ENCODE measurements around the gene NUBP2.

NUBP2 gene

GRCh38 chr16:1772362-1772907 lies 10.3 kb upstream of the NUBP2 start, which contains the start of gene EME2:
EME2 (plus strand) TSS chr16:1772810; CDS start chr16:1773228, 418 bp downstream.
- no peak for DNase-seq (ENCODE audit: low spot score)

GRCh38 chr16:1772908-1773702 lies 9.7 kb upstream of the NUBP2 start, which contains the start of gene MRPS34:
MRPS34 (minus strand) TSS chr16:1773134; CDS start chr16:1773119, 15 bp downstream.
- peak; percentile 83 for DNase-seq (ENCODE audit: low spot score)

DNA sequence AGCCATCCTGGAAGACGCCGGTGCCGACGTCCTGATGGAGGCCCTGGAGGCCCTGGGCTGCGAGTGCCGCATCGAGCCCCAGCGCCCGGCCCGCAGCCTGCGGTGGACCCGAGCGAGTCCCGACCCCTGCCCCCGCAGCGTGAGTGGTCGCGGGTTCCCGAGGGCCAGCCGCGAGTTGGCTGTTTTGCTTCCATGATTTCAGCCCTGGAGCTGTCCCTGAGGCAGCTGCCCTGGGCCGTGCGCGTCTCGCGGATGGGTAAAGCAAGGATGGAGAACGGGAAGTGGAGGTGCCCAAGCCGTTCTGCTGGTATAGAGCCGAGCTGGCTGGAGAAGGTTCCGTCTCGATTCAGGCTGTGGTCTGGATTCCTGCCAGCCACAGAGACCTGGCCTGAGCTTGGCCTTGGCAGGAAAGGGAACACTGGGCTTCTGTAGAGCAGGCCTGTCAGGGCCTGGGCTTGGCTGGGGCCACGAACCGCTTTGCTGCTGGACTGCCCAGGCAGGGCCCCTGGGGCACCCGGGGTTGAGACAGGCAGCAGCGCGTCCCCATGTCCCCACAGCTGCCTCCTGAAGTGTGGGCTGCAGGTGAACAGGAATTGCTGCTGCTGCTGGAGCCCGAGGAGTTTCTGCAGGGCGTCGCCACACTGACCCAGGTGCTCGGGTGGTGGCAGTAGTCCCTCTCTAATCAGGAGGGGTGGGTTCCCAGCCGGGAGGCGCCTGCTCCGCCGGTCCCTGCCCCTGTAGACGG lies 8.9 kb upstream of the NUBP2 start:
- no peak for DNase-seq (ENCODE audit: low spot score)

DNA sequence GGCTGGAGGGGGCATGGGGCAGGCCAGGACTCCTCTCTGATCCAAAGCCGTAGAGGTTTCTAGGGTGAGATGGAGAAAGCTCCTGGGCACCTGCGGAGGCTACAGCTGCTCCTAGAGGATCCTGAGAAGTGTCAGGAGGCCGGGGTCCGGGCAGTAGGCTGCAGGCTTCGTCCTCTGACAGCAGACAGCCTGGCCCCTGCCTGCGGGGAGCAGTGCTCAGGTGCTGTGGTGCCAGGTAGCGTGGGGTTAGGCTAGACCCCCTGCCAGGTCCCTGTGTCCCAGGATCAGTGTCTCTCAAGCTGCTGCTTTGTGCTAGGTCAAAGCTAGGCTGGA lies 8.3 kb upstream of the NUBP2 start:
- DNase-seq (ENCODE audit: low spot score), result no peak

DNA sequence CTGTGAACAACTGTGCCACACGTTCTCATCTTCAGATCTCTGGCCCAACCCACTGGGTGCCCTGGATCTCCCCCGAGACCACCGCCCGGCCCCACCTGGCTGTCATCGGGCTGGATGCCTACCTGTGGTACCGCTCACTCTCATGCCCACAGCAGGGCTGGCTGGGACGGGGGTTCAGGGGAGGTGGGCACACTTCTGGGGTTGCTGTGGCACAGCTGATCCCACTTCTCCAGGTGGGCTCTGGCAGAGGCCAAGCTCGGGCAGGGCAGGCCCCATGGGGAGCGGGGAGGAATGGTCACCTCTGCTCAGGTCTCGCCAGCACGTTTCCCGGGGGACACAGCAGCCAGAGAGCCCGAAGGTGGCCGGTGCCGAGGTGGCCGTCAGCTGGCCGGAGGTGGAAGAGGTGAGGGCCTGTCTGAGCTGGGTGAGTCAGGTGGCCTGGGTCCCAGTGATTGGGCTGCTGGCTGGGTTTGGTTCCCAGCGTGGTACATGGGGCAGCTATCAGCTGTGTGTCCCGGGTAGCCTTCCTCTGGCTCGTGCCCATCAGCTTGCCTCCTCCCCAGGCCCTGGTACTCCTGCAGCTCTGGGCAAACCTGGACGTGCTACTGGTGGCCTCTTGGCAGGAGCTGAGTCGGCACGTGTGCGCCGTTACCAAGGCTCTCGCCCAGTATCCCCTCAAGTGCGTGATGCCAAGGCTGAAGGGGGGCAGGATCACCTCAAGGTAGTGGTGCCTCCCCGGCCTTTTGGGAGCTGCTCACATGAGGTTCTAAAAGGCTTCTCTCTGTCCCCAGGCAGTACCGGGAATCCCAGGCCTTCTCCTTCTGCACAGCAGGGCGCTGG lies 7.5 kb upstream of the NUBP2 start:
- DNase-seq (ENCODE audit: low spot score), result no peak

- DNase-seq (ENCODE audit: low spot score), result no peak
Observed at GRCh38 chr16:1775846-1776671, 6.7 kb upstream of the NUBP2 start.

DNA sequence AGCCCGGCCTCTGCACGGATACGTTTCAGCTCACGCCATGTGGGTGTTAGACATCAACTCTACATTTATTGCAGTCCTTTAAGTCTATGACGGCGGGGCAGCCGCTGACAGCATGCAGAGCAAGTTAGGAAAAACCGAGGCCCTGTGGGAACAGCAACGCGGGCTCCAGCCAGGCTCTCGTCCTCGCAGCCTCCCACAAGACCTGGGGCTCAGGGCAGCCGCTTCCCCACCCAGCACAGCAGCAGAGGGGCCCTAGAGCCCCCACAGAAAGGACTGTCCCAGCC lies 6.1 kb upstream of the NUBP2 start:
- no peak for DNase-seq (ENCODE audit: low spot score)

DNA sequence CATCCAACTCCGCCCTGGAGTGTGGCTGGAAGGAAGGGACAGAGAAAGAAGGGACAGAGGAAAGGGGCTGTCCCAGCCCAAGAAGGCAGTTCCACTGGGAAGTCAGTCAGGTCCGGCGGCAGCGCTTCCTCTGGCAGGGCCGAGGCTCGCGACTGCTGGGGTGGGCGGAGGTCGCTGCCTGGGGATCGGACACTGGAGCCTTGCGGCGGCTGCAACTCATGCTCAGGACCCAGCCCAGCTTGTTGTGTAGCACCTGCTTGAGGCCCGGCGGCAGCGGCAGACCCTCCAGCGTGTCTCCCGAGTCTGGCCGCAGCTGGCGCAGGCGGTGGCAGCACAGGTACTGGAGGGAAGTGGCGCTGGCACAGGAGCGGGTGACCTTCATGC lies 5.8 kb upstream of the NUBP2 start:
- DNase-seq (ENCODE audit: low spot score), result no peak

DNA sequence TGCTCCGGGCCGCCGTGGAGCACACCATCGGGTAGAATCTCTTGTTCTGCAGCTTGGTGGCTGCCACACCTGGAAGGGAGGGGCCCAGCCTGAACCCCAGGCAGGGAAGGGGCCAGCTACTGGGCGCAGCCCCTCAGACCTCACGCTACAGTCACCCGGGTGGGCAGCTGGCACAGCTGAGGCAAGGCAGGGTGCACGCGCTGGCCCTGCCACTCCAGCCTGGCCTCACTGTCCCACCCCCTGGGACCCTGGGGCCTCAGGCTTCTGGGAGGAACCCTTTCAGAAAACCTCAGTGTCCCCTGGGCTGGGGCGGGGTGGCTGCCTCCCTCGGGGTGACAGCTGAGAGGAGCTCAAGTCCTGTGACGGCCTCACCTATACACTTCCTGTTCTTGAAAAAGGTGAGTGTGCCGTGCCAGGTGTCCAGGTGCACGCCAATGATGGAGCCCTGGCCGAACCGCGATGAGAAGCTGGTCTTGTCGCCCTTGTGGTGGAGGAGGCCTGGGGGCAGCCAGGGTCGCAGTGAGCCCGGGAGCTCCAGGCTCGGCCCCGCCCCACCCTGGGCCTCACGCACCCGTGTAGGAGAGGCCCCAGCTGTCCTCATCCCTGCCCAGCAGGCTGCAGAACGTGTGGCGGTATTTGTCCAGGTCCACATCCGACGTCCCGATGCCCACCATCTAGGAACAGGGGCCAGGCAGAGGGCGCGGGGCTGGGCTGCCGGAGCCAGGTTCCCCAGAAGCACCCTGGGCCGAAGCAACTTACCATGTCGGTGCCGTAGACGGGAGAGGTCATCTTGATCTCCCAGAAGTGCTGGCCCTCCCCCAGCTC lies 5.2 kb upstream of the NUBP2 start:
- no peak for DNase-seq (ENCODE audit: low spot score)

GRCh38 chr16:1778200-1779179 lies 4.3 kb upstream of the NUBP2 start:
- no peak for DNase-seq (ENCODE audit: low spot score)

- DNase-seq (ENCODE audit: low spot score), result no peak
Observed at GRCh38 chr16:1779234-1779701, 3.5 kb upstream of the NUBP2 start.

GRCh38 chr16:1779741-1780676 lies 2.8 kb upstream of the NUBP2 start:
- no peak for DNase-seq (ENCODE audit: low spot score)

DNA sequence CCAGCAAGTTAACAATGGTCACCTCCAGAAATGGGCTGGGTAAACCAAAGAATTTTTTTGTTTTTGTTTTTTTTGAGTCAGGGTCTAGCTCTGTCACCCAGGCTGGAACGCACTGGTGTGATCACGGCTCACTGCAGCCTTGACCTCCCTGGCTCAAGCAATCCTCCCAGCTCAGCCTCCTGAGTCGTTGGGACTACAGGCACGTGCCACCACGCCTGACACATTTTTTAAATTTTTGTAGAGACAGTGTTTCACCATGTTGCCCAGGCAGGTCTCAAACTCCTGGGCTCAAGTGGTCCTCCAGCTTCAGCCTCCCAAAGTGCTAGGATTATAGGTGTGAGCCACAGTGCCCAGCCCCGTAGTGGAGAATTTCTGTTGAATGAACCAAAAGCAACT lies 2.1 kb upstream of the NUBP2 start:
- no peak for DNase-seq (ENCODE audit: low spot score)

DNA sequence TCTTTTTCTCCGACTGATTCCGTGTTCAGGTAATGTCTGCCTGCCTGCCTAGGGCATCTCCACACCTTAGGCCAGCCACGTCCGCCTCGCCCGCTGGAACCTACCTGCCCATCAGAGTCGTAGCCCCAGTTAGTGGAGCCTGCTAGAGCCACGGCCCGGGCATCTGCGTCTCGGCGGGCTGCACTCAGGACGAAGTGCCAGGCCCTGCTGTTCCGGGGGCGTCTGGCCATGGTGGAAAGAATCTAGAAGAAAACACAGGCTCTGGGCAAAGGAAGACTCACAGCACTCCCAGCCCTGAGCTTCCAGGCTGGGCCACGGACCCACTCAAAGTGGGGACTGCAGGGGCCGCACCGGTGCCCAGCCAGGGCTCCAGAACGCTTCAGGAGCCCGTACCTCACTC lies 1.5 kb upstream of the NUBP2 start:
- DNase-seq (ENCODE audit: low spot score), result no peak

- no peak for DNase-seq (ENCODE audit: low spot score)
Observed at GRCh38 chr16:1781758-1782407, 877 bp upstream of the NUBP2 start.

DNA sequence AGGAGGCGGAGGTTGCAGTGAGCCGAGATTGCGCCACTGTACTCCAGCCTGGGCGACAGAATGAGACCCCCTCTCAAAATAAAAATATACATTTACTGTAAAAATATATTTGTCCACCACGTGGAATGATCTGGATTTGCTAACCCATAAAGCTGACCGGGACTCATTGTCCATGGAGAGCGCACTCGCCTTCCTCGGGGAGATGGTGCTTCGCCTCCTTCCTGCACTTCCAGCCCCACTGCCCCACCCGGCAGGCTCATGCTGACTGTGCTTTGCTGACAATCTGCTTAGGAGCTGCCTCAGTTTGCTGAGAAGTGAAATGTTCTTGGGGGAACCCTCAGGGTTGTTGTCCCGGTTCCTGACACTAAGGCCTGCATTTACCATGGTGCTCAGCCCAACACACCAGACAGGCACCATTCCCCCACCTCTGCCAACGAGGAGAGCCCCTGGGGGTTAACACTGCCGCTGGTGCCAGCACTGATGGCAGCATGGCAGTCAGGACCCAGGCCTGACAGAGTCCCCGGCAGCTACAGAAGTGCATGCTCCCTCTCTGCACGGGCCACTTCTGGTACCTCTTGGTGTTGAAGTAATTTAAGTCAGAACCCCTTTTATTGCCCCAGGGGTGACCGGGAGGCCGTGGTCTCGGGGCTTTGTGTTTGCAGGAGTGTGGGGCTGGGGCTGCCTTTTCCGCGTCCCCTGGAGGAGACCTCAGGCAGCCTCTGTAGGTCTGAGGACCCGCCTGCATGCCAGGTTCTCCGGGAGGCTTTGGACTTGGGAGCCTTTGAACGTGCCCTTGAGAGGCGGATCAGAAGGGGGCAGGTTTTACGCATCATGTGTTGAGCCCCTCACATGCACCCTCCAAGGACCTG lies 2.5 kb downstream of the NUBP2 start:
- DNase-seq (ENCODE audit: low spot score), result no peak

- no peak for DNase-seq (ENCODE audit: low spot score)
Observed at GRCh38 chr16:1785846-1786170, 3.0 kb downstream of the NUBP2 start.
